Esophagus squamous epithelium (tissue), 5 donors: ENCODE measurements around the gene SLC25A34. TPM values are rescaled to one million over a fixed set of nuclear protein-coding genes. Genes with fewer than 3 reads are reported as not detected.

Source experiments
- DNase-seq: peaks from one replicate; lab custom pipeline; 2025; lab: John Stamatoyannopoulos, UW
- H3K27ac ChIP-seq, 4 donors: fragments of 200-600 bp; sonication (generic); one replicate each; pipeline ENCODE4 v1.5.1; 2016 to 2019; ENCODE audit warnings: mild to moderate bottlenecking in 1 of 4
- H3K27me3 ChIP-seq, 4 donors: fragments of 200-600 bp; sonication (generic); 1 replicate in 3 of 4; 2 replicates in 1 of 4; pipeline versions ENCODE4 v1.5.1 to v1.6.0; 2017 to 2021; ENCODE audit warnings: antibody characterized with exemption in 1 of 4
- H3K36me3 ChIP-seq, 3 donors: fragments of 200-600 bp; sonication (generic); one replicate each; pipeline ENCODE4 v1.5.1; 2016 to 2019
- H3K4me1 ChIP-seq, 3 donors: fragments of 200-600 bp; sonication (generic); one replicate each; pipeline ENCODE4 v1.5.1; 2017 to 2019
- H3K4me3 ChIP-seq, 4 donors: fragments of 200-600 bp; sonication (generic); 1 replicate in 3 of 4; 2 replicates in 1 of 4; pipeline ENCODE4 v1.5.1; 2016 to 2019; ENCODE audit warnings: mild to moderate bottlenecking in 2 of 4, moderate library complexity in 1 of 4
- H3K9me3 ChIP-seq, 3 donors: fragments of 200-600 bp; sonication (generic); one replicate each; pipeline ENCODE4 v1.5.1; 2016 to 2019
- CTCF ChIP-seq, 6 experiments: fragments of 450-650 bp in 4 of 6; fragments of 200-600 bp in 2 of 6; sonication (generic) in 2 of 6; IDR thresholded peaks; one replicate each; pipeline ENCODE4 v1.5.1; 2016 to 2019; ENCODE audit warnings: antibody characterized with exemption in 6 of 6, mild to moderate bottlenecking in 4 of 6, moderate library complexity in 4 of 6
- POLR2A ChIP-seq, 4 donors: fragments of 450-650 bp; IDR thresholded peaks; one replicate each; pipeline ENCODE4 v1.6.1; 2017; ENCODE audit warnings: antibody characterized with exemption in 4 of 4, mild to moderate bottlenecking in 4 of 4, moderate library complexity in 3 of 4
- WGBS, 2 donors: methylation state at CpG; one replicate each; pipeline ENCODE4 v1.1.5; 2018; 5-methylcytosine and 5-hydroxymethylcytosine counted together
- intact Hi-C: fragments of 100-400 bp; cut with DNase I; formaldehyde crosslinking; loops from one replicate; pipeline ENCODE4 v1.15.0; 2022
- total RNA-seq, 4 donors: library from RNA; depleted of rRNA; stranded (reverse); fragments of >200 nt; gene quantifications; one replicate each; pipeline ENCODE4 v1.1.0, GENCODE V29; 2016
- donor health status: DM: yes; HTN: yes; CAD: no.

Gene SLC25A34
- total RNA-seq, 4 donors from 2014 or later, result 0.44 to 1.1 (median 0.83) TPM

- WGBS, 2 donors, result 74 to 94% methylated on average over 7 of the region's 10 CpGs
- no peak overlapping the region for H3K4me3 ChIP-seq
- peaks cover 18 to 48% (median 32%) of the 10 kb centered on the region in 3 donors for H3K4me1 ChIP-seq
- H3K36me3 ChIP-seq, result no peaks in the 10 kb centered on the region
- peaks cover 0 to 17% (median 0%) of the 10 kb centered on the region in 4 donors for H3K27me3 ChIP-seq
- intact Hi-C loops, result no loop called here
- H3K9me3 ChIP-seq, result no peaks in the 10 kb centered on the region
- no peak for DNase-seq
- H3K27ac ChIP-seq, result no peak overlapping the region
- TF ChIP-seq POLR2A (IDR thresholded peaks at IDR 0.05) (no peak), CTCF (IDR thresholded peaks at IDR 0.05) (no peak)
Measured at GRCh38 chr1:15753776-15754175, 17.7 kb downstream of the SLC25A34 start.

GRCh38 chr1:15755021-15755645, 19.1 kb downstream of the SLC25A34 start:
- 93 to 96% methylated on average over 2 of the region's 2 CpGs for WGBS, 2 donors
- peaks cover 30 to 50% (median 32%) of the 10 kb centered on the region in 3 donors for H3K4me1 ChIP-seq
- intact Hi-C loops, result no loop called here
- H3K27ac ChIP-seq, result no peak overlapping the region
- no peaks in the 10 kb centered on the region for H3K9me3 ChIP-seq
- no peak for DNase-seq
- H3K36me3 ChIP-seq, result no peaks in the 10 kb centered on the region
- H3K4me3 ChIP-seq, result no peak overlapping the region
- peaks cover 0 to 30% (median 1%) of the 10 kb centered on the region in 4 donors for H3K27me3 ChIP-seq
- TF ChIP-seq POLR2A (IDR thresholded peaks at IDR 0.05) (no peak), CTCF (IDR thresholded peaks at IDR 0.05) (no peak)

- WGBS, 2 donors, result 65 to 72% methylated on average over 2 to 3 of the region's 4 CpGs
- Histone ChIP-seq H3K4me3 (no peak overlapping the region), H3K9me3 (no peaks in the 10 kb centered on the region), H3K27ac (peak overlapping the region; percentile 14 to 87 (median 68)), H3K4me1 (peaks cover 33 to 53% (median 36%) of the 10 kb centered on the region in 3 donors), H3K36me3 (no peaks in the 10 kb centered on the region), H3K27me3 (peaks cover 0 to 33% (median 1%) of the 10 kb centered on the region in 4 donors)
- DNase-seq, result no peak
- intact Hi-C loops, result no loop called here
- no peak for TF ChIP-seq POLR2A (IDR thresholded peaks at IDR 0.05)
- TF ChIP-seq CTCF (IDR thresholded peaks at IDR 0.05), result no peak
Measured at GRCh38 chr1:15755646-15756040, 19.6 kb downstream of the SLC25A34 start.

GRCh38 chr1:15756143-15757015, 20.3 kb downstream of the SLC25A34 start:
- H3K27ac ChIP-seq, result peak overlapping the region; percentile 49 to 88 (median 86)
- 40 to 47% methylated on average over 7 to 17 of the region's 21 CpGs for WGBS, 2 donors
- H3K36me3 ChIP-seq, result no peaks in the 10 kb centered on the region
- H3K4me3 ChIP-seq, result peak overlapping the region in 2 of 4 donors; percentile 15 to 85
- DNase-seq, result no peak
- intact Hi-C loops, result no loop called here
- peaks cover 0 to 37% (median 1%) of the 10 kb centered on the region in 4 donors for H3K27me3 ChIP-seq
- peaks cover 36 to 60% (median 40%) of the 10 kb centered on the region in 3 donors for H3K4me1 ChIP-seq
- no peaks in the 10 kb centered on the region for H3K9me3 ChIP-seq
- TF ChIP-seq CTCF (IDR thresholded peaks at IDR 0.05), result no peak
- peak in 1 of 4 donors; percentile 47 for TF ChIP-seq POLR2A (IDR thresholded peaks at IDR 0.05)
